Mesothelial cell of epicardium (in vitro differentiated cells): ENCODE results near the gene IPO5. TPM values are rescaled to one million over a fixed set of nuclear protein-coding genes. Genes with fewer than 3 reads are reported as not detected.

Experiments used
- DNase-seq, 2 experiments: peaks; one replicate each; pipeline ENCODE4 v3.0.0; 2021; ENCODE audit warnings: low spot score in 2 of 2; ENCODE audit not compliant: unreplicated experiment in 2 of 2
- H3K27ac Mint-ChIP-seq: 2 replicates; pipeline ENCODE4 v1.8.0; 2021; ENCODE audit warnings: mixed read lengths
- H3K27me3 Mint-ChIP-seq: 2 replicates; pipeline ENCODE4 v1.8.0; 2021; ENCODE audit warnings: low read depth, mixed read lengths
- H3K36me3 Mint-ChIP-seq: 2 replicates; pipeline ENCODE4 v1.8.0; 2021; ENCODE audit warnings: mixed read lengths
- H3K4me1 Mint-ChIP-seq: 2 replicates; pipeline ENCODE4 v1.8.0; 2021; ENCODE audit warnings: mixed read lengths
- H3K4me3 Mint-ChIP-seq: 2 replicates; pipeline ENCODE4 v1.8.0; 2021; ENCODE audit warnings: mild to moderate bottlenecking, moderate library complexity, mixed read lengths
- H3K9me3 Mint-ChIP-seq: 2 replicates; pipeline ENCODE4 v1.8.0; 2021; ENCODE audit warnings: mixed read lengths
- CTCF ChIP-seq: fragments of 200-600 bp; sonication (generic); IDR thresholded peaks from one replicate; pipeline ENCODE4 v1.5.0; 2021; ENCODE audit warnings: antibody characterized with exemption; ENCODE audit not compliant: unreplicated experiment
- total RNA-seq: library from RNA; stranded (reverse); gene quantifications from 3 replicates; pipeline ENCODE4 v1.2.1, GENCODE V29; 2021

Gene IPO5
- total RNA-seq, 1 donor from 2014 or later, result 172 TPM

DNA sequence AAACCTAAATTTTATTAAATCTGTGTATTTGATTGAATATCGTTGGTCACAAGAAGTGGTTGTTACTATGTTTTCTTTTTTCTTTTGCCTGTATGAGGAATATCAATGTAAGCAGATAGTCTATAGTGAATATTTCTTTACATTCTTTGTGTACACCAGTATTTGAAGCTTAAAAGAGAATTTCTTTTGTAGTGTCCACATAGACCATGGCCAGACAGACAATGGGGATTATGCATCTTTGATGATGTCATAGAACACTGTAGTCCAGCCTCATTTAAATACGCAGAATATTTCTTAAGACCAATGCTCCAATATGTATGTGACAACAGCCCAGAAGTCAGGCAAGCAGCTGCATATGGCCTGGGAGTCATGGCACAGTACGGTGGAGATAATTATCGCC is 64.8 kb downstream of the IPO5 start:
- DNase-seq, result no peak
- Mint-ChIP-seq H3K27ac (no peak overlapping the region), H3K9me3 (no peaks in the 10 kb centered on the region), H3K36me3 (peaks cover 47% of the 10 kb centered on the region), H3K4me1 (no peaks in the 10 kb centered on the region), H3K27me3 (no peaks in the 10 kb centered on the region), H3K4me3 (no peak overlapping the region)
- TF ChIP-seq CTCF, result no peak

- TF ChIP-seq CTCF, result no peak
- DNase-seq, result no peak
- Mint-ChIP-seq H3K27me3 (no peaks in the 10 kb centered on the region), H3K36me3 (peaks cover 42% of the 10 kb centered on the region), H3K4me3 (no peak overlapping the region), H3K27ac (no peak overlapping the region), H3K9me3 (no peaks in the 10 kb centered on the region), H3K4me1 (no peaks in the 10 kb centered on the region)
Measured at GRCh38 chr13:98019186-98019585, 65.7 kb downstream of the IPO5 start.

GRCh38 chr13:98020271-98020670 is 66.8 kb downstream of the IPO5 start:
- Mint-ChIP-seq H3K9me3 (no peaks in the 10 kb centered on the region), H3K4me1 (no peaks in the 10 kb centered on the region), H3K27ac (no peak overlapping the region), H3K4me3 (no peak overlapping the region), H3K36me3 (peaks cover 35% of the 10 kb centered on the region), H3K27me3 (no peaks in the 10 kb centered on the region)
- TF ChIP-seq CTCF, result no peak
- no peak for DNase-seq

DNA sequence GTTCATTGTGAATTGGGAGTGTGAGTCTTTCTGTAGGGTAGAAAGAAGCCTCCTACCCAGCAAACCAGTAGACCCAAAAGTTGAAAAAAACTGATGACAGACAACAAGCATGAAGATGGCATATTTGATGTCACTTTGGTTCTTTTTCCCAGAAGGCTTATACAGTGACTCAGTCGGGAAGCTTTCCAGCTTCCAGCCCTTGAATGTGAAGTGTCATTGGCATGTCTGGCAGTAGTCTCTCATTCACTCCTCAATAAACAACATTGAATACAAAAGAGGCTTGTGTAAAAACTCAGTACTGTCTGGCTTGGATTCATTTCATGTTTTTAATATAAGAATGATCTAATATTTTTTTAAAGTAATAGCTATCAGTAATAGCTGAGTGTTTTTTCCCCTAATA is 68.7 kb downstream of the IPO5 start:
- Mint-ChIP-seq H3K36me3 (peaks cover 29% of the 10 kb centered on the region), H3K9me3 (no peaks in the 10 kb centered on the region), H3K4me1 (no peaks in the 10 kb centered on the region), H3K27ac (no peak overlapping the region), H3K27me3 (no peaks in the 10 kb centered on the region), H3K4me3 (no peak overlapping the region)
- no peak for TF ChIP-seq CTCF
- no peak for DNase-seq

- Mint-ChIP-seq H3K9me3 (no peaks in the 10 kb centered on the region), H3K27ac (no peak overlapping the region), H3K4me3 (no peak overlapping the region), H3K36me3 (peaks cover 10% of the 10 kb centered on the region), H3K4me1 (no peaks in the 10 kb centered on the region), H3K27me3 (no peaks in the 10 kb centered on the region)
- DNase-seq, result no peak
- TF ChIP-seq CTCF, result no peak
Measured at GRCh38 chr13:98025480-98026025, 72.1 kb downstream of the IPO5 start.

DNA sequence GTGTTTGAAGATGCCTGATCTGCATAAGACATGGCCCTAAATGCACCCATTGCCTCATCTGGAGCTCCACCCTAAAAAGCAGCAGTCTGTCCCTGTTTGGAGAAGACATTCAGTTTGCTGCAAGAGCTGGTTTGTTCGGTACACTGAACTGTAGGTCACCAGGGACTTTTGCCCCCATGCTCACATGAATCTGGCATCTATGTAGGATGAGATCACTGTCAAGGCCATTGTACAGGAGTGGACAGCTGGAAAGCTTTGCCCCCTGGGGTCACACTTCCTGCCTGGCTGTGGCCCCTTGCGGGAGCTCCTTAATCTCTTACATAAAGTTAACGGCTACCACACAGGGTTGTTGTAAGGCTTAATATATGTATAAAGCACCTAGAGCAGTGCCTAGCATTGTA is 73.0 kb downstream of the IPO5 start:
- no peak overlapping the region for H3K4me3 Mint-ChIP-seq
- peaks cover 8% of the 10 kb centered on the region for H3K36me3 Mint-ChIP-seq
- no peaks in the 10 kb centered on the region for H3K9me3 Mint-ChIP-seq
- no peak overlapping the region for H3K27ac Mint-ChIP-seq
- H3K4me1 Mint-ChIP-seq, result peaks cover 4% of the 10 kb centered on the region
- no peaks in the 10 kb centered on the region for H3K27me3 Mint-ChIP-seq
- no peak for DNase-seq
- TF ChIP-seq CTCF, result no peak
